Testis (tissue), 3 donors: ENCODE data around the gene IL9. TPM values are rescaled to one million over a fixed set of nuclear protein-coding genes. Genes with fewer than 3 reads are reported as not detected.

ENCODE experiments used
- DNase-seq: peaks from one replicate; pipeline ENCODE4 v3.0.0-alpha.2; 2019
- H3K27ac ChIP-seq, 2 donors: fragments of 200-600 bp; sonication (generic); one replicate each; pipeline ENCODE4 v1.5.1; 2019
- H3K27me3 ChIP-seq: fragments of 200-600 bp; sonication (generic); one replicate; pipeline ENCODE4 v1.5.1; 2019
- H3K36me3 ChIP-seq: fragments of 200-600 bp; sonication (generic); one replicate; pipeline ENCODE4 v1.5.1; 2017; ENCODE audit warnings: low read depth; ENCODE audit errors: missing control alignments
- H3K4me1 ChIP-seq: fragments of 200-600 bp; sonication (generic); one replicate; pipeline ENCODE4 v1.5.1; 2019
- H3K4me3 ChIP-seq, 2 donors: fragments of 200-600 bp; sonication (generic); one replicate each; pipeline ENCODE4 v1.5.1; 2017 to 2019
- H3K9me3 ChIP-seq: fragments of 200-600 bp; sonication (generic); one replicate; pipeline ENCODE4 v1.5.1; 2017
- POLR2A ChIP-seq: fragments of 450-650 bp; IDR thresholded peaks from one replicate; pipeline ENCODE4 v1.6.1; 2017; ENCODE audit warnings: antibody characterized with exemption, mild to moderate bottlenecking, moderate library complexity
- WGBS, 2 donors: methylation state at CpG; one replicate each; pipeline ENCODE4 v1.1.5; 2018; 5-methylcytosine and 5-hydroxymethylcytosine counted together
- intact Hi-C: fragments of 100-400 bp; cut with DNase I; formaldehyde crosslinking; loops from one replicate; pipeline ENCODE4 v1.15.1; 2023; ENCODE audit warnings: low total_unique reads
- polyA plus RNA-seq: library from polyadenylated mRNA; stranded (reverse); fragments of 350-450 nt; fragmentation: Illumina TruSeq; extraction: RNeasy Lipid Tissue Mini Kit (QIAGEN cat#74804); gene quantifications from one replicate; pipeline ENCODE4 v1.2.3, GENCODE V29; 2014; ENCODE audit warnings: low read depth, low replicate concordance; ENCODE audit not compliant: insufficient read depth
- total RNA-seq, 2 donors: library from RNA; depleted of rRNA; stranded (reverse); fragments of >200 nt; gene quantifications; one replicate each; pipeline ENCODE4 v1.2.3, GENCODE V29; 2016
- TF ChIP-seq, protein P1 (sequence below), 3 experiments: fragments of 450-650 bp in 2 of 3; fragments of 200-600 bp in 1 of 3; sonication (generic) in 1 of 3; IDR thresholded peaks; one replicate each; pipeline ENCODE4 v1.5.1; 2016 to 2019; ENCODE audit warnings: antibody characterized with exemption in 3 of 3, mild to moderate bottlenecking in 2 of 3, moderate library complexity in 1 of 3

The IL9 gene
- total and polyA plus RNA-seq, 3 donors from 2014 or later, result not detected

DNA sequence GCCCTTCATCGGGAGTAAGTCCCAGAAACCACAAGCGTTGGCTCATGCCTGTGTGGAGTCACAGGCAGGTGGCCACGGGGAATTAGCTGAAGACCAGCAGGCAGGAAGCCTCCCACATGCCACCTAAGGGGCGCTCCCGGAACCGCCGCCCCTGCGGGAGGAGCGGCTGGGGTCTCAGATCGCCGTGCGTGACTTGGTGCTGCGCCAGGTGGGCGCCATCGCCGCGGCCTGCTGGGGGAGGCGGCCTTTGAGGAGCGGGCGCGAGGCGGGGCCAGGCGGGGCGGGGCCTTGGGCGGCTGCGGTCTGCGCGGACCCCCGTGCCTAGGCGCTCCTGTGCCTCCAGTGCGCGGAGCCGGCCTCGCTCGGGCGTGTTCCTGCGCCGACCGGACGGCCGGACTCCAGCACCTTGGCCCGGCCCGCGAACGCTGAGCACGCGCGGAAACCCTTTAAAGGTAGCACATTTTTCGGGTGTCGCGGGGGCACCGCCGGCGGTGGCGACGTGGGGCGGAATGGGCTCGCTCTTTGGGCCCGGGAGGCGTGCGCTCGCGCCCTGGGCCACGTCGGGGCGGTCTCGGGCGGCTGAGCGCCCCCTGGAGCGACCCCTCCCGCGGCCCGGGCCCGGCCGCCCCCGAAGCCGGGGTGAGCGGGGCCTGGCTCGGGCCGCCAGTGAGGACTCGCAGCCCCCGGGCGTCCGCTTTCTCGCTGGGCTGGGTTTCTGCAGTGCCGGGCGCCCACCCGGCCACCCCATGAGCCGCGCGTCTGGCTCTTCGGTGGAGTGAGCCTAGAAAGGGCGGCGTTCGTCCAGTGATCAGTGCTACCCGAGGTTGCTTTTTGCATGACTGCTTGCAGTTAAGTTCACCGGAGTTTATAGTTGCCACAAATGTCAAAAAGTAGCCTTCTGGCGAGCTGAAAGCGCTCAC lies 34.6 kb upstream of the IL9 start:
- no peaks in the 10 kb centered on the region for H3K27me3 ChIP-seq
- 4 to 13% methylated on average over 12 to 43 of the region's 99 CpGs for WGBS, 2 donors
- DNase-seq, result peak; percentile 54
- no peaks in the 10 kb centered on the region for H3K9me3 ChIP-seq
- no peak overlapping the region for H3K27ac ChIP-seq
- no peaks in the 10 kb centered on the region for H3K4me1 ChIP-seq
- no peaks in the 10 kb centered on the region for H3K36me3 ChIP-seq
- TF ChIP-seq, protein P1, sequence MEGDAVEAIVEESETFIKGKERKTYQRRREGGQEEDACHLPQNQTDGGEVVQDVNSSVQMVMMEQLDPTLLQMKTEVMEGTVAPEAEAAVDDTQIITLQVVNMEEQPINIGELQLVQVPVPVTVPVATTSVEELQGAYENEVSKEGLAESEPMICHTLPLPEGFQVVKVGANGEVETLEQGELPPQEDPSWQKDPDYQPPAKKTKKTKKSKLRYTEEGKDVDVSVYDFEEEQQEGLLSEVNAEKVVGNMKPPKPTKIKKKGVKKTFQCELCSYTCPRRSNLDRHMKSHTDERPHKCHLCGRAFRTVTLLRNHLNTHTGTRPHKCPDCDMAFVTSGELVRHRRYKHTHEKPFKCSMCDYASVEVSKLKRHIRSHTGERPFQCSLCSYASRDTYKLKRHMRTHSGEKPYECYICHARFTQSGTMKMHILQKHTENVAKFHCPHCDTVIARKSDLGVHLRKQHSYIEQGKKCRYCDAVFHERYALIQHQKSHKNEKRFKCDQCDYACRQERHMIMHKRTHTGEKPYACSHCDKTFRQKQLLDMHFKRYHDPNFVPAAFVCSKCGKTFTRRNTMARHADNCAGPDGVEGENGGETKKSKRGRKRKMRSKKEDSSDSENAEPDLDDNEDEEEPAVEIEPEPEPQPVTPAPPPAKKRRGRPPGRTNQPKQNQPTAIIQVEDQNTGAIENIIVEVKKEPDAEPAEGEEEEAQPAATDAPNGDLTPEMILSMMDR (IDR thresholded peaks at IDR 0.05), result no peak
- no peak for TF ChIP-seq POLR2A
- intact Hi-C loops, result no loop called here
- H3K4me3 ChIP-seq, result peak overlapping the region; percentile 42 to 47

DNA sequence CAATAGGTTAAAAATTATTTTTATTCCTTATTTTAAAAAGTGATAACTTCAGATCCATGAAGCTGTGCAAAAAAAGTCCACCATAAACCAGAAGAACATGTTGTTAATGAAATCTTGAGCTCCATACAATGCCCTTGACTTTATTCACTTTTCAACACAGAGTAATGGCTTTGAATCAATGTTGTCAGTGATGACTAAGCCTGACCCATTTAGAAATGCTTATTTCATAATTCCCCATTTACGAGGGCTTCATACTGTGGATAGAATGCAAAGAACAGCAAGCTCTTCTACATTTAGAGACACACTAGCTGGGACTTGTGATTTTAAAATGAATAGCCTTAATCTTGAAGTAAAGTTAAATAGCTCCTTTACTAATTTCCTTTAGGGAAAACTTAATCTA lies 25.7 kb upstream of the IL9 start:
- intact Hi-C loops, result no loop called here
- 45 to 50% methylated on average over 1 of the region's 1 CpG for WGBS, 2 donors
- no peak overlapping the region for H3K4me3 ChIP-seq
- no peaks in the 10 kb centered on the region for H3K4me1 ChIP-seq
- no peak for DNase-seq
- no peaks in the 10 kb centered on the region for H3K9me3 ChIP-seq
- no peak for TF ChIP-seq POLR2A
- TF ChIP-seq, protein P1 (IDR thresholded peaks at IDR 0.05), result no peak
- H3K27me3 ChIP-seq, result no peaks in the 10 kb centered on the region
- no peaks in the 10 kb centered on the region for H3K36me3 ChIP-seq
- no peak overlapping the region for H3K27ac ChIP-seq

DNA sequence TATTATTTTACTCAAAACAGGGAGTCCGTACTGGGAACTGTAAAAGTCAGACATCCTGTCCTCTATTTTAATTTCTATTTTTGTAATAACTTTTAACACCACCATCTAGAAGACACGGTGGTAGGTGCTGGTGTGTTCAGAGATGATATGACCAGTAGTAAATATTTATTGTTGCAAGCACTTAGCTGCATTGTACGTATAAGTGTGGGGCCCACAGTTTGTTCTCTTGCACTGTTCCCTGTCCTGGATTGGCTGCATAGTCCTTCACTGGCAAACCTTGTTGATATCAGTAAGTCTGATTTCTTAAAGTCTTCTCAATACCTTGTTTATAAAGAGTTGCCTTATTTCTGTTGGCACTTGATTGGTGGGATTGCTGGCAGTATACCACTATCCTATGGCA lies 24.6 kb upstream of the IL9 start:
- no peaks in the 10 kb centered on the region for H3K4me1 ChIP-seq
- H3K36me3 ChIP-seq, result no peaks in the 10 kb centered on the region
- H3K4me3 ChIP-seq, result no peak overlapping the region
- H3K9me3 ChIP-seq, result no peaks in the 10 kb centered on the region
- no peak for TF ChIP-seq POLR2A
- TF ChIP-seq, protein P1 (IDR thresholded peaks at IDR 0.05), result no peak
- no peaks in the 10 kb centered on the region for H3K27me3 ChIP-seq
- WGBS, 2 donors, result 71 to 72% methylated on average over 3 of the region's 3 CpGs
- H3K27ac ChIP-seq, result no peak overlapping the region
- intact Hi-C loops, result no loop called here
- no peak for DNase-seq

DNA sequence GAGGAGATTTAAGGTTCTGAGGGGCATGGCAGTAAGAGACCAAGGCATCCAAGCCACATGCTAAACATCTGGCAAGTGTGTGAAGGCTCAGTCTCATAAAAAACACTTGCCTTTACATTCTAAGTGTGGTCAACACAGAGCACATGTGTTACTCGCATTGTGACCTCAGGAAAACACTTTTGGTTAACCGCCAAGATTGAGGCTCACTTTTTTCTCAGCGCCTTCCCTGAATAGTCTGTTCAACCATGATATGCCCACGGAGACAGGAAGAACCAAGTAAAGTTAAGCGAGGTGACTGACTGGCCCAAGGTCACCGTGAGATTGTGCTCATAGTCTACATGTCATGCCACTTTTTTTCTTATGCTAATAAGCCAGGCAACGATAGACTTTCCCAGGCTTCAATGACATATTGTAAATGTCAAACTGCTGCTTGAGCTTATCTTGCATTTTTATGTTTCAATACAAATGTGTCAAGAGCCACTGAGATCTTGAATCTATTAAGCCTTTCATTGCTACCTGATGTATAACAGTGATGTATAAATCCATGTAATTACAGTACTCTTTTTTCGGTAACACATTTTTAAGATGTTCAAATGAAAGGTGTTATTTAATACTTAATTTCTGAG lies 21.1 kb upstream of the IL9 start:
- Histone ChIP-seq H3K9me3 (no peaks in the 10 kb centered on the region), H3K4me1 (no peaks in the 10 kb centered on the region), H3K36me3 (no peaks in the 10 kb centered on the region), H3K4me3 (no peak overlapping the region), H3K27me3 (no peaks in the 10 kb centered on the region), H3K27ac (no peak overlapping the region)
- intact Hi-C loops, result no loop called here
- no peak for TF ChIP-seq POLR2A
- TF ChIP-seq, protein P1 (IDR thresholded peaks at IDR 0.05), result no peak
- 63 to 70% methylated on average over 8 of the region's 8 CpGs for WGBS, 2 donors
- no peak for DNase-seq
